Measurements from ENCODE around the gene NCOA5. TPM values are rescaled to one million over a fixed set of nuclear protein-coding genes. Genes with fewer than 3 reads are reported as not detected.

Gene NCOA5
- total and polyA plus RNA-seq, 2 experiments from 2014 or later, result 24.0 to 26.2 TPM

GRCh38 chr20:46111836-46112212, 22.1 kb upstream of the NCOA5 start:
- no peaks in the 10 kb centered on the region for H4K20me1 ChIP-seq (ENCODE audit: insufficient read depth, poor library complexity, severe bottlenecking)
- no peak overlapping the region for H3K4me3 ChIP-seq
- peaks cover 70% of the 10 kb centered on the region for H3K27me3 ChIP-seq
- no peak overlapping the region for H3K27ac ChIP-seq
- no peaks in the 10 kb centered on the region for H3K4me1 ChIP-seq (ENCODE audit: insufficient read depth)
- no peak overlapping the region for H3K4me2 ChIP-seq
- TF ChIP-seq EZH2phosphoT487 (IDR thresholded peaks at IDR 0.05; ENCODE audit: low read depth, severe bottlenecking, unreplicated experiment) (no peak), CTCF (IDR thresholded peaks at IDR 0.05; ENCODE audit: poor library complexity) (no peak), EZH2 (IDR thresholded peaks at IDR 0.05; ENCODE audit: borderline replicate concordance) (no peak)
- DNase-seq (ENCODE audit: low spot score), result no peak
- no peaks in the 10 kb centered on the region for H3K36me3 ChIP-seq (replicated peaks; ENCODE audit: insufficient read depth, low read depth)
- H3K79me2 ChIP-seq, result no peaks in the 10 kb centered on the region
- H2AFZ ChIP-seq, result no peak overlapping the region
- no peaks in the 10 kb centered on the region for H3K9me3 ChIP-seq (ENCODE audit: low read depth)
- no peaks in the 10 kb centered on the region for H3K9me2 ChIP-seq (replicated peaks; ENCODE audit: insufficient read depth)

GRCh38 chr20:46111028-46111835, 21.5 kb upstream of the NCOA5 start:
- TF ChIP-seq EZH2phosphoT487 (IDR thresholded peaks at IDR 0.05; ENCODE audit: low read depth, severe bottlenecking, unreplicated experiment), result no peak
- TF ChIP-seq CTCF (IDR thresholded peaks at IDR 0.05; ENCODE audit: poor library complexity), result no peak
- TF ChIP-seq EZH2 (IDR thresholded peaks at IDR 0.05; ENCODE audit: borderline replicate concordance), result no peak

GRCh38 chr20:46108976-46109375, 19.2 kb upstream of the NCOA5 start:
- Histone ChIP-seq H3K27ac (no peak overlapping the region), H3K27me3 (peaks cover 64% of the 10 kb centered on the region), H3K4me2 (no peak overlapping the region), H3K4me1 (ENCODE audit: insufficient read depth) (no peaks in the 10 kb centered on the region), H4K20me1 (ENCODE audit: insufficient read depth, poor library complexity, severe bottlenecking) (no peaks in the 10 kb centered on the region), H3K79me2 (no peaks in the 10 kb centered on the region), H3K9me2 (replicated peaks; ENCODE audit: insufficient read depth) (no peaks in the 10 kb centered on the region), H3K9me3 (ENCODE audit: low read depth) (no peaks in the 10 kb centered on the region), H3K36me3 (replicated peaks; ENCODE audit: insufficient read depth, low read depth) (no peaks in the 10 kb centered on the region), H3K4me3 (no peak overlapping the region), H2AFZ (no peak overlapping the region)
- WGBS (ENCODE audit: low lambda C conversion rate, missing lambda C conversion rate), result 88% methylated on average over 14 of the region's 14 CpGs
- no peak for TF ChIP-seq EZH2 (IDR thresholded peaks at IDR 0.05; ENCODE audit: borderline replicate concordance)
- DNase-seq (ENCODE audit: low spot score), result no peak

More at GRCh38 chr20:46111028-46111835, 21.5 kb upstream of the NCOA5 start:
- Histone ChIP-seq H3K27ac (no peak overlapping the region), H3K4me3 (no peak overlapping the region), H3K9me2 (replicated peaks; ENCODE audit: insufficient read depth) (no peaks in the 10 kb centered on the region), H2AFZ (no peak overlapping the region), H3K9me3 (ENCODE audit: low read depth) (no peaks in the 10 kb centered on the region), H3K4me1 (ENCODE audit: insufficient read depth) (no peaks in the 10 kb centered on the region), H3K4me2 (no peak overlapping the region), H4K20me1 (ENCODE audit: insufficient read depth, poor library complexity, severe bottlenecking) (no peaks in the 10 kb centered on the region), H3K27me3 (peaks cover 69% of the 10 kb centered on the region), H3K79me2 (no peaks in the 10 kb centered on the region), H3K36me3 (replicated peaks; ENCODE audit: insufficient read depth, low read depth) (no peaks in the 10 kb centered on the region)
- no peak for DNase-seq (ENCODE audit: low spot score)
- 58% methylated on average over 5 of the region's 5 CpGs for WGBS (ENCODE audit: low lambda C conversion rate, missing lambda C conversion rate)

- no peaks in the 10 kb centered on the region for H3K36me3 ChIP-seq (replicated peaks; ENCODE audit: insufficient read depth, low read depth)
- no peaks in the 10 kb centered on the region for H3K79me2 ChIP-seq
- no peak overlapping the region for H2AFZ ChIP-seq
- no peaks in the 10 kb centered on the region for H3K9me2 ChIP-seq (replicated peaks; ENCODE audit: insufficient read depth)
- no peak for TF ChIP-seq CTCF (IDR thresholded peaks at IDR 0.05; ENCODE audit: poor library complexity)
- no peak for TF ChIP-seq EZH2phosphoT487 (IDR thresholded peaks at IDR 0.05; ENCODE audit: low read depth, severe bottlenecking, unreplicated experiment)
- no peak for TF ChIP-seq EZH2 (IDR thresholded peaks at IDR 0.05; ENCODE audit: borderline replicate concordance)
- DNase-seq (ENCODE audit: low spot score), result no peak
- no peaks in the 10 kb centered on the region for H3K4me1 ChIP-seq (ENCODE audit: insufficient read depth)
- H3K4me3 ChIP-seq, result no peak overlapping the region
- peaks cover 58% of the 10 kb centered on the region for H3K27me3 ChIP-seq
- WGBS (ENCODE audit: low lambda C conversion rate, missing lambda C conversion rate), result 89% methylated on average over 5 of the region's 5 CpGs
- H3K9me3 ChIP-seq (ENCODE audit: low read depth), result no peaks in the 10 kb centered on the region
- no peak overlapping the region for H3K27ac ChIP-seq
- H4K20me1 ChIP-seq (ENCODE audit: insufficient read depth, poor library complexity, severe bottlenecking), result no peaks in the 10 kb centered on the region
- H3K4me2 ChIP-seq, result no peak overlapping the region
These were observed 18.7 kb upstream of the NCOA5 start for GRCh38 chr20:46108435-46108841.
